Liver (tissue), 9 donors: ENCODE data around the gene LYZL1. TPM values are rescaled to one million over a fixed set of nuclear protein-coding genes. Genes with fewer than 3 reads are reported as not detected.
"Not testable (repeated sequence)": the region's sequence is repeated elsewhere in the genome, so short reads cannot be mapped to it uniquely, and the experiment has no call there.

ENCODE experiments used
- DNase-seq: peaks from one replicate; pipeline ENCODE4 v3.0.0-alpha.2; 2017; ENCODE audit warnings: low spot score
- H3K27ac ChIP-seq, 2 donors: one replicate each; pipeline ENCODE4 v1.7.0; 2013; ENCODE audit warnings: inconsistent platforms in 2 of 2, low read length in 2 of 2, control low read depth in 1 of 2, low read depth in 1 of 2, mild to moderate bottlenecking in 1 of 2
- H3K27me3 ChIP-seq, 4 donors: one replicate each; pipeline versions ENCODE4 v1.6.1 to v1.7.0; 2013; ENCODE audit warnings: low read length in 3 of 4, inconsistent platforms in 1 of 4, mild to moderate bottlenecking in 1 of 4, moderate library complexity in 1 of 4; ENCODE audit not compliant: control insufficient read depth in 4 of 4, insufficient read depth in 4 of 4
- H3K36me3 ChIP-seq, 4 donors: one replicate each; pipeline versions ENCODE4 v1.6.1 to v1.7.0; 2013; ENCODE audit warnings: low read length in 3 of 4, mild to moderate bottlenecking in 3 of 4, low read depth in 1 of 4, moderate library complexity in 1 of 4; ENCODE audit not compliant: control insufficient read depth in 4 of 4, insufficient read depth in 3 of 4
- H3K4me1 ChIP-seq, 4 donors: one replicate each; pipeline versions ENCODE4 v1.6.1 to v1.7.0; 2013; ENCODE audit warnings: low read length in 3 of 4, mild to moderate bottlenecking in 3 of 4, moderate library complexity in 1 of 4; ENCODE audit not compliant: control insufficient read depth in 4 of 4, insufficient read depth in 4 of 4
- H3K4me3 ChIP-seq, 3 donors: one replicate each; pipeline versions ENCODE4 v1.6.1 to v1.7.0; 2013; ENCODE audit warnings: low read length in 3 of 3, control low read depth in 1 of 3, low read depth in 1 of 3, mild to moderate bottlenecking in 1 of 3
- H3K9ac ChIP-seq, 2 donors: one replicate each; pipeline ENCODE4 v1.7.0; 2013; ENCODE audit warnings: low read length in 2 of 2, mild to moderate bottlenecking in 2 of 2, moderate library complexity in 2 of 2, control low read depth in 1 of 2, low read depth in 1 of 2
- H3K9me3 ChIP-seq, 4 donors: one replicate each; pipeline versions ENCODE4 v1.6.1 to v1.7.0; 2013; ENCODE audit warnings: low read length in 3 of 4; ENCODE audit not compliant: control insufficient read depth in 4 of 4
- CTCF ChIP-seq: fragments of 150-350 bp; IDR thresholded peaks from 2 replicates; pipeline ENCODE4 v1.5.1; 2017; ENCODE audit warnings: improper control_type of control experiment, low read depth, low read length; ENCODE audit not compliant: missing input control
- EGR1 ChIP-seq, 2 donors: IDR thresholded peaks; 2 replicates each; pipeline ENCODE4 v1.6.1; 2016 to 2018; ENCODE audit warnings: antibody characterized with exemption in 2 of 2, low read depth in 2 of 2
- FOXA1 ChIP-seq: IDR thresholded peaks from 2 replicates; pipeline ENCODE4 v1.6.1; 2016; ENCODE audit warnings: antibody characterized with exemption
- FOXA2 ChIP-seq: IDR thresholded peaks from 2 replicates; pipeline ENCODE4 v1.6.1; 2016; ENCODE audit warnings: antibody characterized with exemption
- GABPA ChIP-seq, 2 donors: IDR thresholded peaks in 1 of 2; conservative IDR thresholded peaks in 1 of 2; 2 replicates each; pipeline ENCODE4 v1.6.1; 2016; ENCODE audit warnings: antibody characterized with exemption in 2 of 2, mild to moderate bottlenecking in 1 of 2, moderate library complexity in 1 of 2
- HNF4A ChIP-seq, 2 donors: conservative IDR thresholded peaks; 2 replicates each; pipeline ENCODE4 v1.6.1; 2016; ENCODE audit warnings: antibody characterized with exemption in 2 of 2, mild to moderate bottlenecking in 2 of 2
- HNF4G ChIP-seq: IDR thresholded peaks from 2 replicates; pipeline ENCODE4 v1.6.1; 2016; ENCODE audit warnings: antibody characterized with exemption
- JUND ChIP-seq, 2 donors: IDR thresholded peaks; 2 replicates each; pipeline ENCODE4 v1.6.1; 2016; ENCODE audit warnings: antibody characterized with exemption in 2 of 2
- MAX ChIP-seq: IDR thresholded peaks from 2 replicates; pipeline ENCODE4 v1.6.1; 2016; ENCODE audit warnings: antibody characterized with exemption
- NR2F2 ChIP-seq: IDR thresholded peaks from 2 replicates; pipeline ENCODE4 v1.6.1; 2016; ENCODE audit warnings: antibody characterized with exemption
- RAD21 ChIP-seq, 2 donors: IDR thresholded peaks; 2 replicates each; pipeline ENCODE4 v1.6.1; 2016; ENCODE audit warnings: antibody characterized with exemption in 2 of 2, mild to moderate bottlenecking in 2 of 2
- REST ChIP-seq: IDR thresholded peaks from 2 replicates; pipeline ENCODE4 v1.6.1; 2016; ENCODE audit warnings: antibody characterized with exemption, mild to moderate bottlenecking
- RXRA ChIP-seq, 2 donors: IDR thresholded peaks; 2 replicates each; pipeline ENCODE4 v1.6.1; 2017 to 2018; ENCODE audit warnings: antibody characterized with exemption in 2 of 2, mild to moderate bottlenecking in 1 of 2
- SP1 ChIP-seq: IDR thresholded peaks from 2 replicates; pipeline ENCODE4 v1.6.1; 2018; ENCODE audit warnings: antibody characterized with exemption, mild to moderate bottlenecking
- TAF1 ChIP-seq: conservative IDR thresholded peaks from 2 replicates; pipeline ENCODE4 v1.6.1; 2016; ENCODE audit warnings: antibody characterized with exemption, mild to moderate bottlenecking
- YY1 ChIP-seq: IDR thresholded peaks from 2 replicates; pipeline ENCODE4 v1.6.1; 2016; ENCODE audit warnings: antibody characterized with exemption, mild to moderate bottlenecking
- WGBS: extraction: QIAGEN DNeasy Blood & Tissue Kit; methylation state at CpG from one replicate; pipeline ENCODE4 v1.1.7; 2013; 5-methylcytosine and 5-hydroxymethylcytosine counted together
- polyA plus RNA-seq, 2 donors: library from polyadenylated mRNA; stranded (reverse) in 1 of 2; unstranded in 1 of 2; fragments of 200-250 nt in 1 of 2; fragments of >200 nt in 1 of 2; fragmentation: Nextera tagmentation in 1 of 2; extraction: Ambion mirVana in 1 of 2; gene quantifications; one replicate each; pipeline versions ENCODE4 v1.2.1 to v1.2.3, GENCODE V29; 2013 to 2015
- total RNA-seq, 2 donors: library from RNA; depleted of rRNA; stranded (reverse); fragments of >200 nt; gene quantifications; one replicate each; pipeline ENCODE4 v1.2.3, GENCODE V29; 2014
- TF ChIP-seq, protein P1 (sequence below): IDR thresholded peaks from 2 replicates; pipeline ENCODE4 v1.6.1; 2016; ENCODE audit warnings: antibody characterized with exemption
- TF ChIP-seq, protein P2 (sequence below): IDR thresholded peaks from 2 replicates; pipeline ENCODE4 v1.6.1; 2016; ENCODE audit warnings: antibody characterized with exemption
- donor health status: healthy.
- donor health status: healthy.
- donor health status: healthy.
- donor health status: healthy.
- donor health status: healthy.

LYZL1 gene
- total and polyA plus RNA-seq, 4 donors, result not detected

GRCh38 chr10:29287635-29288034 is 1.2 kb upstream of the LYZL1 start:
- WGBS, result 76% methylated on average over 4 of the region's 4 CpGs
- Histone ChIP-seq H3K27me3 (no peaks in the 10 kb centered on the region), H3K36me3 (no peaks in the 10 kb centered on the region), H3K4me1 (no peaks in the 10 kb centered on the region), H3K9ac (no peak overlapping the region), H3K9me3 (no peaks in the 10 kb centered on the region), H3K27ac (no peak overlapping the region), H3K4me3 (no peak overlapping the region)
- TF ChIP-seq REST, result no peak
- no peak for TF ChIP-seq TAF1
- TF ChIP-seq FOXA1, result no peak
- TF ChIP-seq, protein P1, sequence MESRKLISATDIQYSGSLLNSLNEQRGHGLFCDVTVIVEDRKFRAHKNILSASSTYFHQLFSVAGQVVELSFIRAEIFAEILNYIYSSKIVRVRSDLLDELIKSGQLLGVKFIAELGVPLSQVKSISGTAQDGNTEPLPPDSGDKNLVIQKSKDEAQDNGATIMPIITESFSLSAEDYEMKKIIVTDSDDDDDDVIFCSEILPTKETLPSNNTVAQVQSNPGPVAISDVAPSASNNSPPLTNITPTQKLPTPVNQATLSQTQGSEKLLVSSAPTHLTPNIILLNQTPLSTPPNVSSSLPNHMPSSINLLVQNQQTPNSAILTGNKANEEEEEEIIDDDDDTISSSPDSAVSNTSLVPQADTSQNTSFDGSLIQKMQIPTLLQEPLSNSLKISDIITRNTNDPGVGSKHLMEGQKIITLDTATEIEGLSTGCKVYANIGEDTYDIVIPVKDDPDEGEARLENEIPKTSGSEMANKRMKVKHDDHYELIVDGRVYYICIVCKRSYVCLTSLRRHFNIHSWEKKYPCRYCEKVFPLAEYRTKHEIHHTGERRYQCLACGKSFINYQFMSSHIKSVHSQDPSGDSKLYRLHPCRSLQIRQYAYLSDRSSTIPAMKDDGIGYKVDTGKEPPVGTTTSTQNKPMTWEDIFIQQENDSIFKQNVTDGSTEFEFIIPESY, result no peak
- no peak for TF ChIP-seq CTCF
- no peak for TF ChIP-seq RAD21 (IDR thresholded peaks at IDR 0.05)
- TF ChIP-seq GABPA (IDR thresholded peaks at IDR 0.05 in 1 of 2, conservative IDR thresholded peaks at IDR 0.05 in 1 of 2), result no peak
- TF ChIP-seq YY1, result no peak
- no peak for TF ChIP-seq RXRA (IDR thresholded peaks at IDR 0.05)
- no peak for TF ChIP-seq HNF4G
- no peak for TF ChIP-seq FOXA2
- no peak for TF ChIP-seq HNF4A (conservative IDR thresholded peaks at IDR 0.05)
- no peak for TF ChIP-seq NR2F2
- no peak for TF ChIP-seq JUND (IDR thresholded peaks at IDR 0.05)
- no peak for TF ChIP-seq SP1
- no peak for TF ChIP-seq MAX
- no peak for TF ChIP-seq EGR1 (IDR thresholded peaks at IDR 0.05; ENCODE audit: low read depth in 2 of 2)
- TF ChIP-seq, protein P2, sequence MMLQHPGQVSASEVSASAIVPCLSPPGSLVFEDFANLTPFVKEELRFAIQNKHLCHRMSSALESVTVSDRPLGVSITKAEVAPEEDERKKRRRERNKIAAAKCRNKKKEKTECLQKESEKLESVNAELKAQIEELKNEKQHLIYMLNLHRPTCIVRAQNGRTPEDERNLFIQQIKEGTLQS, result no peak
- DNase-seq, result no peak

DNA sequence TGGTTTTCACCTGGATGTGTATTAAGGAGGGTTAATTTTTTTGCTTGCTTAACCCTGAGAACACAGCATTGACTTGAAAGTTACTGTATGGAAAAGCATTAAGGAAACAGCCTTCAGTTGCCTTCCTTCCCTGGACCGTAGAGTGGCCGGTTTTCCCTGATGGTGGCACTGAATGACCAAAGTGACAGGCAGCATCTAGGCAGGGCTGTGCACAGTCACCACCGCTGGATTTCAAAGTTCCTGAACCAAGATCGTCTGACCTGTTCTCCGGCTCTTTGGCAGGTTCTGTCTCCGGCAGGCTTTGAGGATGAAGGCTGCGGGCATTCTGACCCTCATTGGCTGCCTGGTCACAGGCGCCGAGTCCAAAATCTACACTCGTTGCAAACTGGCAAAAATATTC is 2.7 kb downstream of the LYZL1 start:
- WGBS, result 81% methylated on average over 8 of the region's 10 CpGs
- not testable (repeated sequence) for H3K36me3 ChIP-seq, H3K27me3 ChIP-seq, H3K9ac ChIP-seq, DNase-seq, H3K4me3 ChIP-seq, H3K9me3 ChIP-seq, H3K4me1 ChIP-seq, H3K27ac ChIP-seq

DNA sequence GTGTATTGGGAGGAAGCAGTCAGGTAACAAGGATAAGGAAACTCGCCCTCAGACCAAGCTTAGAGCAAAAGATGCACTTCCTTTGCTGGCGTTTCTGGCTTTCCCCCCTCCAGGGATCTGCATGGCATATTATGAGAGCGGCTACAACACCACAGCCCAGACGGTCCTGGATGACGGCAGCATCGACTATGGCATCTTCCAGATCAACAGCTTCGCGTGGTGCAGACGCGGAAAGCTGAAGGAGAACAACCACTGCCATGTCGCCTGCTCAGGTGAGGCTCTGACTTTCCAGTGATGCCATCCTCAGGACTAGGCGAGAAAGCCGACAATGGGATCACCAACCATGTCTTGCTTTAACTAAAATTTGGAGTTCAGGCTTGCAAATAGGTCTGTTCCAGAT is 3.5 kb downstream of the LYZL1 start:
- DNase-seq, H3K27me3 ChIP-seq, H3K9ac ChIP-seq, H3K4me1 ChIP-seq, H3K27ac ChIP-seq, H3K4me3 ChIP-seq, H3K36me3 ChIP-seq, H3K9me3 ChIP-seq: not testable (repeated sequence)
- 88% methylated on average over 13 of the region's 13 CpGs for WGBS
